ENCODE results near the gene ALPP. TPM values are rescaled to one million over a fixed set of nuclear protein-coding genes. Genes with fewer than 3 reads are reported as not detected.

Gene ALPP
- total and polyA plus RNA-seq, 2 experiments from 2014 or later = not detected

DNA sequence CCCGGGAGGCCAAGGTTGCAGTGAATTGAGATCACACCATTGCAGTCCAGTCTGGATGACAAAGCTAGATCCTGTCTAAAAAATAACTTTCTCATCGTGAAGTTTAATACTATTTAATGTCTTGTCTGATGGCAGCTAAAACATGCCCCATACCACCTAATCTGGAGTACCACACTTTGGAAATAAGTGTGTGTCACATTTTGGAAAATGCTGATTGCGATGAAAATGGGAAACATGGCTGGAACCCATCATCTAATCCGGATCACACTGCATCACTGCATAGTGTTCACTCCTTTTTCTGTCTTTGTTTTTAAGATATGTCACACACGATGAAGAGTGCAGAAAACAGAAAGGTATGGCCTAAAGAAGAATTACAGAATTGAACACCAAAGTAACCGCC is 31.2 kb upstream of the ALPP start:
- Histone ChIP-seq H3K27me3 (peaks cover 57% of the 10 kb centered on the region), H3K4me1 (ENCODE audit: low read depth) (no peaks in the 10 kb centered on the region), H3K4me3 (no peak overlapping the region), H3K9me3 (ENCODE audit: low read depth) (no peaks in the 10 kb centered on the region), H3K36me3 (no peaks in the 10 kb centered on the region), H3K27ac (no peak overlapping the region)
- no peak for DNase-seq (ENCODE audit: low read depth in 1 of 2, low spot score in 1 of 2)
- TF ChIP-seq, protein P1, sequence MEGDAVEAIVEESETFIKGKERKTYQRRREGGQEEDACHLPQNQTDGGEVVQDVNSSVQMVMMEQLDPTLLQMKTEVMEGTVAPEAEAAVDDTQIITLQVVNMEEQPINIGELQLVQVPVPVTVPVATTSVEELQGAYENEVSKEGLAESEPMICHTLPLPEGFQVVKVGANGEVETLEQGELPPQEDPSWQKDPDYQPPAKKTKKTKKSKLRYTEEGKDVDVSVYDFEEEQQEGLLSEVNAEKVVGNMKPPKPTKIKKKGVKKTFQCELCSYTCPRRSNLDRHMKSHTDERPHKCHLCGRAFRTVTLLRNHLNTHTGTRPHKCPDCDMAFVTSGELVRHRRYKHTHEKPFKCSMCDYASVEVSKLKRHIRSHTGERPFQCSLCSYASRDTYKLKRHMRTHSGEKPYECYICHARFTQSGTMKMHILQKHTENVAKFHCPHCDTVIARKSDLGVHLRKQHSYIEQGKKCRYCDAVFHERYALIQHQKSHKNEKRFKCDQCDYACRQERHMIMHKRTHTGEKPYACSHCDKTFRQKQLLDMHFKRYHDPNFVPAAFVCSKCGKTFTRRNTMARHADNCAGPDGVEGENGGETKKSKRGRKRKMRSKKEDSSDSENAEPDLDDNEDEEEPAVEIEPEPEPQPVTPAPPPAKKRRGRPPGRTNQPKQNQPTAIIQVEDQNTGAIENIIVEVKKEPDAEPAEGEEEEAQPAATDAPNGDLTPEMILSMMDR (IDR thresholded peaks at IDR 0.05; ENCODE audit: low read depth, low read length) = no peak

DNA sequence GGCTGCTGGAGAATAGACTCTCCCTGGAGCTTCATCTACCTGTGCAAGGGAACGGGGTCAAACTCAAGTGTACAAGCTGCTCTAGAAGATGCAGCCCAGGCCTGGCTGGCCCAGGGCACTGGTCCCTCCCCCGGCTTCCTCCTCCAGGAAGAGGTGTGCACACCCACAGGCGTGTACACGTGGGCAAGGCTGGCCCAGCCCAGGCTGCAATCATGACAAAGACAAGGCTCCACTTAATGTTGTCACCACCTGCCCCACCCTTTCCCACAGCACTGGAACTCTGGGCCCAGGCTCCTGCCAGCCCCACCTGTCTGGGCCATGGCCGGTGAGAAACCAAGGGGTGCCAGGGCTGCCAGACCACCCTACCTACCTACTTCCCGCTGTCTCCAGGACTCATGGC is 29.6 kb upstream of the ALPP start:
- Histone ChIP-seq H3K4me3 (no peak overlapping the region), H3K4me1 (ENCODE audit: low read depth) (no peaks in the 10 kb centered on the region), H3K9me3 (ENCODE audit: low read depth) (no peaks in the 10 kb centered on the region), H3K36me3 (no peaks in the 10 kb centered on the region), H3K27ac (no peak overlapping the region), H3K27me3 (peaks cover 73% of the 10 kb centered on the region)
- no peak for DNase-seq (ENCODE audit: low read depth in 1 of 2, low spot score in 1 of 2)
- TF ChIP-seq, protein P1 (IDR thresholded peaks at IDR 0.05; ENCODE audit: low read depth, low read length) = no peak

DNA sequence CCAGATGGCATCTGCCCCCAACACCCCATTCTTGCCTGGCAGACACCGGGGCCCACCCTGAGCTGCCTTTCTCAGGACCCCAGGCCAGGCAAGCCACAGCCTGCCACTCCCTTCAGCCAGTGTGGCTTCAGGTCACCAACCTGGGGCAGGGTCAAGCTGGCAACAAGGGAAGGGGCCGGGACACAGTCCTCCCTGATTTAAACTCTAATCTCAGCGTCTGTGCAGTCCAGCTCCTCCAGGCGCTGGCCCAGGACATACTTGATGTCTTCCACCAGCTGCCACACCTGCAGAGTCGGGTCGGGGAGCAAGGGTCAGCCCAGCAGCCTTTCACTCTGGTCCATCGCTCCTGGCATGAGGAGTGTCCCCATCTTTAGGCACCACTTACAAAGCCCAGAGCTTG is 29.0 kb upstream of the ALPP start:
- Histone ChIP-seq H3K4me3 (no peak overlapping the region), H3K9me3 (ENCODE audit: low read depth) (no peaks in the 10 kb centered on the region), H3K36me3 (no peaks in the 10 kb centered on the region), H3K4me1 (ENCODE audit: low read depth) (no peaks in the 10 kb centered on the region), H3K27ac (no peak overlapping the region), H3K27me3 (peaks cover 77% of the 10 kb centered on the region)
- TF ChIP-seq, protein P1 (IDR thresholded peaks at IDR 0.05; ENCODE audit: low read depth, low read length) = no peak
- no peak for DNase-seq (ENCODE audit: low read depth in 1 of 2, low spot score in 1 of 2)

DNA sequence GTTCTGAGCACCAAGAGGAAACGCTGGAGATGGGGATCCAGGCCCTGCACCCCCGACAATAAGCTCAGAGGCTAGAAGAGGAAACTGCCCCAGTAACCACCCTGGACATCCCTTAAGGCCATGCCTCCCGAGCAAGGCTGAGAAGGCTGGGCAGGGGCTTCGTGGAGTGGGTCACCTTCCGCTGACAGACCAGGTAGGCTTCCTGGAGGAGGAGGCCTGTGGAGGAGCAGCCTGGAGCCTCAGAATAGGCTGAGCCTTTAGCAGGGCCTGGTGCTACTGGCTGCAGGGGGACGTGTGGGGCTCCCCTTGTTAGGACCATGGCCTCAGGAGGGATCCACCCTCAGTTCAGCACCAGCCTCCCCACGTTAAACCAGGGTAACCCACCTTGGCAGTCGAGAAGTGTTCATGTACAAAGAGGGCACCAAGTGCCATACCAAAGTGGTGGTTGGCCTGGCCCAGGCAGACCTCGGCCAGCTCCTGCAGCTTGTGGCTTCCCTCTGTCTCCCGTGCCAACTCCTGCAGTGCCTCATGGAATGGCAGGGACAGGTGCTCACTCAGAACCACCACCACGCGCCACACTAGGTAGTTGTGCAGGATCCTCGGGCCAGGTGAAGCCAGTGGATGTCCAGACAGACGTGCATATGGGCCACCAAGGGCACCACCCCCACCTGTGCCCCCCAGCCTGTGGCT is 28.5 kb upstream of the ALPP start:
- Histone ChIP-seq H3K27ac (no peak overlapping the region), H3K36me3 (no peaks in the 10 kb centered on the region), H3K4me1 (ENCODE audit: low read depth) (no peaks in the 10 kb centered on the region), H3K9me3 (ENCODE audit: low read depth) (no peaks in the 10 kb centered on the region), H3K27me3 (peaks cover 77% of the 10 kb centered on the region), H3K4me3 (no peak overlapping the region)
- no peak for DNase-seq (ENCODE audit: low read depth in 1 of 2, low spot score in 1 of 2)
- TF ChIP-seq, protein P1 (IDR thresholded peaks at IDR 0.05; ENCODE audit: low read depth, low read length) = no peak

DNA sequence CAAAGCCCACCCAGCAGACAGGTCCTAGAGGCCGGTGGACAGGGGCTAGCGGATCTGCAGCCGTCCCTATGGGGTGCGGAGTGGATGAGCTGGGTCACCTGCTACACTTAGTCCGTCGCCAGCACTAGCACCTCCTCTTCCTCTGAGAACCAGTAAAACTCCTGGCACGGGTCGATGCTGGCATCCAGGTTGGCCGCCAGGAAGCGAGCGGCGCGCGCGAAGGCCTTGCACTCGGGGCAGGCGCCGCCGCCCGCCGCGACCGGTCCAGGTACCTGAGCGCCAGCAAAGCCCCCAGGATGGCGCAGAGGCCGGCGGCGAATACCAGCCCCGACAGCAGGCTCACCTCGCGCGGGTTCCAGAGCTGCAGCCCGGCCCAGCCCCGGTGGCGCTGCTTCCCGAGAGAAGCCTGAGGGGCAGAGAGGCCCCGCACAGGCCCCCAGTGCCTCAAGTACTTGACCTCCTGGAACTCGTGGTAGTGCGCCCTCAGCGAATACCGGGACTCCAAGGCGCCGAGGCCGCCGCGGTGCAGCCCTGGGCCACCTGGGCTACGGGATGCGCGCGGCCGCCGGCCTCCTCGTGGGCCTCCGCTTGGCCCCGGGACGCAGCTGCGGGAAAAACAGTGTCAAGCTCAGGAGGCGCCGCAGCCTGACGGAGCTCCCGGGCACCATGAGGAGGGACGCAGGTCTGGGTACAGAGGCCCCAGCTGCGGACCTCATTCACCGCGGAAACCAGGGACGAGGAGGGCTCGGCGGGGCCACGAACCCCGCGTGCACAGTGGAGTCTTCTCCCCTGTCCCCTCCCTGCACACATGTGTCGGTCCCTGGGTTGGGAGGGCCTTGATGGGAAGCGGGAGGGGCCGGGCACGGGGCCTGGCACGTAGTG is 27.5 kb upstream of the ALPP start:
- Histone ChIP-seq H3K36me3 (no peaks in the 10 kb centered on the region), H3K4me1 (ENCODE audit: low read depth) (no peaks in the 10 kb centered on the region), H3K27me3 (peaks cover 77% of the 10 kb centered on the region), H3K27ac (no peak overlapping the region), H3K4me3 (no peak overlapping the region), H3K9me3 (ENCODE audit: low read depth) (no peaks in the 10 kb centered on the region)
- TF ChIP-seq, protein P1 (IDR thresholded peaks at IDR 0.05; ENCODE audit: low read depth, low read length) = no peak
- DNase-seq (ENCODE audit: low read depth in 1 of 2, low spot score in 1 of 2) = peak in 1 of 2 donors; percentile 33

Data from cardiac muscle cell (in vitro differentiated cells and primary cell).